NCI-H2171 (cell line): ENCODE measurements around the gene RPP30.

ENCODE experiments used
- DNase-seq: peaks from one replicate; lab custom pipeline; 2025; lab: John Stamatoyannopoulos, UW

RPP30 gene

DNA sequence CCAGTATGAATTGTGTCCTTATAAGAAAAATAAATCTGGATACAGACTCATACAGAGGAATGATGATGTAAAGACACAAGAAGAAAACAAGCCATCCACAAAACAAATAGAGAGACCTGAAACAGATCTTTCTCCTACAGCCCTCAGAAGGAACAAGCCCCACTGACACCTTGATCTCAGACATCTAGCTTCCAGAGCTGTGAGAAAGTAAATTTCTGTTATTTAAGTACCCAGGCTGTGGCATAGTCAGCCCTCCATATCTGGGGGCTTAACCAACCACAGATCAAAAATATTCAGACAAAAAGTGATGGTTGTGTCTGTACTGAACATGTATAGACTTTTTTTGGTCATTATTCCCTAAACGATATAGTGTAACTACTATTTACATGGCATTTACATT lies 73.0 kb downstream of the RPP30 start:
- no peak for DNase-seq

DNA sequence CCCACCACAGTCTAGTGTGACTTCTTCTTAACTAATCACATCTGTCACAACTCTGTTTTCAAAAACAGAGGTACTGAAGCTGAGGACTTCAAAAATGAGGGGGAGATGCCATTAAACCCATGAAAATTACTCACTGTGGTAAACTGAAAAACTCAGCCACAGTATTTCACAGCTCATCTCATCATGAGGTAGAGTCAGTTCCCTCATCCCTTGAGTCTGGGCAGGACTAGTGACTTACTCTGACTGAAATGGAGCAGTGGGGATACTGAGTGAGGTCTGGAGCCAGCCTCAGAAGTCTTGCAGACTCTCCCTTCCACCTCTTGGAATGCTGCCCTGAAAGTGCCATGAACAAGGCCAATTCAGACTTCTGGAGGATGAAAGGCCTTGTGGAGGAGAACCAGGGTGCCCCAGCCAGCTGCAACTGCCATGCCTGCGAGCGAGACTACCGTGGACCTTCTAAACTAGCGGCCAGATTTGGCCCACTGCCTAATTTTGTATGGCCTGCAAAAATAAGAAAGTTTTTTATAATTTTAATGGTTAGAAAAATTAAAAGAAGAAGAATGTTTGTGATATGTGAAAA lies 73.8 kb downstream of the RPP30 start:
- no peak for DNase-seq

DNA sequence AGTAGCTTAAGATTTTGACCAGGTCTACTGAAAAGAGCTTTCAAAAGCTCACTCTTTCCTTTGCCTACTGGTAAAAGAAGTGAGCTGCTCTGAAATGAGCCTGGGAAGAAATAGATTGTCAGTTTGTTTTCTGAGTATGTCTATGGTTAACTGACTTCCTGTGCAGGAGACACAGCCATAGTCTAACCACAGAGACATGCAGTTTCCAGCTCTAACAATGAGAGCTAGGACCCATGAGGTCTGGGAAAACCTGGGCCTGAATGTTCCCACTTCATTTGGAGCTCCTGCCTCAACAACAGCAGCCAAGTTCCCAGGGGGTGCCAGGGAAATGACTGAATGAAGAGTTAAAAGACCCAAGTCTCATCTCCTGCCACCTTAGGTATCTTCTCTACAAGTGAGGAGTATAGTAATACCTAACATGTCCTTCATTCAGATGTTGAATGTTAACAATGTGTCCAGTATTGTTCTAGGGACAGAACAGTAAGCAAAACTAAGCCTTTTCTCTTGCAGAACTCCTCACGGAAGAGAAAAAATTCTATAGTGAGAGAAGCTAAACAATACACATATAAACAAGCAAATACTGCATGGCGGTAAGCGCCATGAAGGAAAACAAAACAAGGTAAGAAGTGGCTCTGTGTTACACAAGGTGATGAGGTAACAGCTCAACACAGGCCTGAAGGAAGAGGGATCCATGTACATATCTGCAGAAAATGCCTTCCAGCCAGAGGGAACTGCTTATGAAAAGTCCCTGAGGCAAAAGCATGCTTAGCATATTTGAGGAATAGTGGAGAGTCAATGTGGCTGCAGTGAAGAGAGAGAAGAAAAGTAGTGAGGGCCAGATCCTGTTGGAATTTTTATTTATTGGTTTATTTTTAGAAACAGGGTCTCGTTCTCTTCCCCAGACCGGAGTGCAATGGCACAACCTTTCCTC lies 75.5 kb downstream of the RPP30 start:
- DNase-seq: no peak
